Neural cell (in vitro differentiated cells): Measurements from ENCODE around the gene FAM53A. TPM values are rescaled to one million over a fixed set of nuclear protein-coding genes. Genes with fewer than 3 reads are reported as not detected.

ENCODE experiments used
- H2AFZ ChIP-seq: fragments of 200-600, 300-800 bp; sonication (generic), shearing (Covaris generic); 2 replicates; pipeline ENCODE4 v1.6.0; 2014; ENCODE audit warnings: low read depth, mild to moderate bottlenecking, antibody characterized with exemption, low read length, moderate library complexity
- H3F3A ChIP-seq: fragments of 200-600 bp; shearing (Covaris generic); 2 replicates; pipeline ENCODE4 v1.6.1; 2016; ENCODE audit warnings: mild to moderate bottlenecking, moderate library complexity, mixed read lengths, antibody characterized with exemption, low read length; ENCODE audit not compliant: insufficient read depth, poor library complexity, severe bottlenecking
- H3K27ac ChIP-seq: fragments of 200-600, 300-800 bp; sonication (generic), shearing (Covaris generic); 2 replicates; pipeline ENCODE4 v1.5.1; 2014; ENCODE audit warnings: mild to moderate bottlenecking, low read length, moderate library complexity
- H3K27me3 ChIP-seq: fragments of 300-800, 200-600 bp; sonication (generic), shearing (Covaris generic); 2 replicates; pipeline ENCODE4 v1.6.0; 2014; ENCODE audit warnings: mild to moderate bottlenecking, low read depth, low read length, moderate library complexity; ENCODE audit not compliant: insufficient read depth
- H3K36me3 ChIP-seq: fragments of 300-800, 200-600 bp; sonication (generic), shearing (Covaris generic); 2 replicates; pipeline ENCODE4 v1.5.1; 2014; ENCODE audit warnings: mild to moderate bottlenecking, antibody characterized with exemption, low read length, moderate library complexity; ENCODE audit not compliant: insufficient read depth
- H3K4me2 ChIP-seq: fragments of 300-800, 200-600 bp; sonication (generic), shearing (Covaris generic); 2 replicates; pipeline ENCODE4 v1.6.0; 2014; ENCODE audit warnings: mild to moderate bottlenecking, low read length
- H3K4me3 ChIP-seq: fragments of 300-800, 200-600 bp; sonication (generic), shearing (Covaris generic); 2 replicates; pipeline ENCODE4 v1.5.1; 2014; ENCODE audit warnings: mild to moderate bottlenecking, low read length, moderate library complexity
- H3K79me2 ChIP-seq: fragments of 200-600 bp; shearing (Covaris generic); replicated peaks from 2 replicates; pipeline ENCODE4 v1.6.0; 2014; ENCODE audit warnings: mild to moderate bottlenecking, low read length, moderate library complexity; ENCODE audit not compliant: insufficient read depth
- H3K9ac ChIP-seq: fragments of 300-800, 200-600 bp; sonication (generic), shearing (Covaris generic); 2 replicates; pipeline ENCODE4 v1.6.1; 2016; ENCODE audit warnings: mild to moderate bottlenecking, low read length, mixed read lengths
- H3K9me2 ChIP-seq: fragments of 200-600 bp; shearing (Covaris generic); 2 replicates; pipeline ENCODE4 v1.6.1; 2016; ENCODE audit warnings: mild to moderate bottlenecking, low read length, mixed read lengths; ENCODE audit not compliant: insufficient read depth
- H3K9me3 ChIP-seq: fragments of 200-600, 300-800 bp; sonication (generic), shearing (Covaris generic); 2 replicates; pipeline ENCODE4 v1.6.1; 2016; ENCODE audit warnings: mild to moderate bottlenecking, mixed run types, low read length, moderate library complexity, mixed read lengths
- H4K20me1 ChIP-seq: fragments of 200-600 bp; shearing (Covaris generic); 2 replicates; pipeline ENCODE4 v1.6.1; 2016; ENCODE audit warnings: mild to moderate bottlenecking, mixed run types; ENCODE audit not compliant: insufficient read depth
- CTCF ChIP-seq: fragments of 450-650 bp; IDR thresholded peaks from 2 replicates; pipeline ENCODE4 v1.5.1; 2014; ENCODE audit warnings: antibody characterized with exemption, mild to moderate bottlenecking, moderate library complexity; ENCODE audit not compliant: poor library complexity, severe bottlenecking
- EP300 ChIP-seq: fragments of 450-650 bp; conservative IDR thresholded peaks from 2 replicates; pipeline ENCODE4 v1.6.1; 2014; ENCODE audit warnings: antibody characterized with exemption, mild to moderate bottlenecking, moderate library complexity; ENCODE audit not compliant: poor library complexity, severe bottlenecking
- EZH2 ChIP-seq: fragments of 200-600, 300-800 bp; shearing (Covaris generic), sonication (generic); IDR thresholded peaks from 2 replicates; pipeline ENCODE4 v1.6.1; 2014; ENCODE audit warnings: antibody characterized with exemption, low read length, borderline replicate concordance, mild to moderate bottlenecking; ENCODE audit not compliant: insufficient read depth, poor library complexity, severe bottlenecking
- MXI1 ChIP-seq: fragments of 450-650 bp; conservative IDR thresholded peaks from 2 replicates; pipeline ENCODE4 v1.6.1; 2014; ENCODE audit warnings: antibody characterized with exemption, mild to moderate bottlenecking; ENCODE audit not compliant: poor library complexity, severe bottlenecking
- POLR2AphosphoS5 ChIP-seq: IDR thresholded peaks from 2 replicates; pipeline ENCODE4 v1.6.1; 2012
- RAD21 ChIP-seq: fragments of 450-650 bp; conservative IDR thresholded peaks from 2 replicates; pipeline ENCODE4 v1.6.1; 2014; ENCODE audit warnings: antibody characterized with exemption, mild to moderate bottlenecking, moderate library complexity
- REST ChIP-seq: IDR thresholded peaks from 2 replicates; pipeline ENCODE4 v1.6.1; 2012; ENCODE audit warnings: borderline replicate concordance
- SMC3 ChIP-seq: fragments of 450-650 bp; conservative IDR thresholded peaks from 2 replicates; pipeline ENCODE4 v1.6.1; 2014; ENCODE audit warnings: antibody characterized with exemption, mild to moderate bottlenecking, moderate library complexity; ENCODE audit not compliant: poor library complexity
- TAF1 ChIP-seq: IDR thresholded peaks from 2 replicates; pipeline ENCODE4 v1.6.1; 2012; ENCODE audit warnings: low read depth
- polyA plus RNA-seq: library from polyadenylated mRNA; depleted of rRNA; stranded (reverse); fragments of >200 nt; gene quantifications from 2 replicates; pipeline ENCODE4 v1.2.3, GENCODE V29; 2014

FAM53A gene
- polyA plus RNA-seq, 1 donor from 2014 or later: not detected

GRCh38 chr4:1716065-1716945, 32.2 kb upstream of the FAM53A start:
- no peak overlapping the region for H2AFZ ChIP-seq
- no peaks in the 10 kb centered on the region for H3K36me3 ChIP-seq
- H3K4me3 ChIP-seq: no peak overlapping the region
- H3K9me3 ChIP-seq: no peaks in the 10 kb centered on the region
- no peak overlapping the region for H3K4me2 ChIP-seq
- TF ChIP-seq EZH2 (no peak), REST (no peak), POLR2AphosphoS5 (no peak), EP300 (no peak), SMC3 (no peak), CTCF (no peak), MXI1 (no peak), TAF1 (no peak), RAD21 (no peak)
- H3K9ac ChIP-seq: no peak overlapping the region
- no peaks in the 10 kb centered on the region for H3K27me3 ChIP-seq
- peaks cover 10% of the 10 kb centered on the region for H3K79me2 ChIP-seq
- H3F3A ChIP-seq: no peaks in the 10 kb centered on the region
- H4K20me1 ChIP-seq: no peaks in the 10 kb centered on the region
- no peaks in the 10 kb centered on the region for H3K9me2 ChIP-seq
- no peak overlapping the region for H3K27ac ChIP-seq

GRCh38 chr4:1715002-1715758, 31.1 kb upstream of the FAM53A start:
- no peaks in the 10 kb centered on the region for H3K9me2 ChIP-seq
- H3K4me2 ChIP-seq: no peak overlapping the region
- H2AFZ ChIP-seq: no peak overlapping the region
- TF ChIP-seq CTCF (no peak), POLR2AphosphoS5 (no peak), SMC3 (no peak), EP300 (no peak), EZH2 (no peak), MXI1 (no peak), REST (no peak), RAD21 (no peak), TAF1 (no peak)
- H4K20me1 ChIP-seq: no peaks in the 10 kb centered on the region
- H3K9me3 ChIP-seq: no peaks in the 10 kb centered on the region
- peaks cover 20% of the 10 kb centered on the region for H3K79me2 ChIP-seq
- H3K9ac ChIP-seq: no peak overlapping the region
- no peak overlapping the region for H3K27ac ChIP-seq
- no peaks in the 10 kb centered on the region for H3K36me3 ChIP-seq
- no peaks in the 10 kb centered on the region for H3F3A ChIP-seq
- H3K27me3 ChIP-seq: no peaks in the 10 kb centered on the region
- H3K4me3 ChIP-seq: no peak overlapping the region
